ENCODE results near the gene POLR1G. TPM values are rescaled to one million over a fixed set of nuclear protein-coding genes. Genes with fewer than 3 reads are reported as not detected.

POLR1G gene
- total and polyA plus RNA-seq, 10 donors: 2.1 to 4.3 (median 3.1) TPM

DNA sequence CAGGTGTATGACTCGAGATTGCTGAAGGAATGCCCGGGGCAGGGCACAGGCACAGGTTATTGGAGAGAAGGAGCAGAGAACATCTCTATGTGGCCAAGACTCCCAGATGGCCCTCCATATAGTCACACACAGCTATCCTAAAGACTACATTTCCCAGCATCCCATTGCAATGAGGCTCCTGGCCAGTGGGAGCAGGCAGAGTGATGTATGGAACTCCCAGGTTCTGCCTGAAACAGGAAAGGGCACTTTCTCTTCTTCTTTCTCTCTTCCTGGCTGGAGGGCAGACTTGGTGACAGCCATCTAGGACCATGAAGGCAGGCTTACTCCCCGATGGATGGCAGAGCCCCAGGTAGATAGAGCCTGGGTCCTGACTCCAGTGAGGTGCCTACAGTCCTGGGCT lies 15.1 kb upstream of the POLR1G start:
- H3K27me3 ChIP-seq (replicated peaks in 1 of 7): peaks cover 0 to 31% (median 8%) of the 10 kb centered on the region in 7 donors
- 77 to 94% (median 82%) methylated on average over 3 of the region's 3 CpGs for WGBS, 5 donors

DNA sequence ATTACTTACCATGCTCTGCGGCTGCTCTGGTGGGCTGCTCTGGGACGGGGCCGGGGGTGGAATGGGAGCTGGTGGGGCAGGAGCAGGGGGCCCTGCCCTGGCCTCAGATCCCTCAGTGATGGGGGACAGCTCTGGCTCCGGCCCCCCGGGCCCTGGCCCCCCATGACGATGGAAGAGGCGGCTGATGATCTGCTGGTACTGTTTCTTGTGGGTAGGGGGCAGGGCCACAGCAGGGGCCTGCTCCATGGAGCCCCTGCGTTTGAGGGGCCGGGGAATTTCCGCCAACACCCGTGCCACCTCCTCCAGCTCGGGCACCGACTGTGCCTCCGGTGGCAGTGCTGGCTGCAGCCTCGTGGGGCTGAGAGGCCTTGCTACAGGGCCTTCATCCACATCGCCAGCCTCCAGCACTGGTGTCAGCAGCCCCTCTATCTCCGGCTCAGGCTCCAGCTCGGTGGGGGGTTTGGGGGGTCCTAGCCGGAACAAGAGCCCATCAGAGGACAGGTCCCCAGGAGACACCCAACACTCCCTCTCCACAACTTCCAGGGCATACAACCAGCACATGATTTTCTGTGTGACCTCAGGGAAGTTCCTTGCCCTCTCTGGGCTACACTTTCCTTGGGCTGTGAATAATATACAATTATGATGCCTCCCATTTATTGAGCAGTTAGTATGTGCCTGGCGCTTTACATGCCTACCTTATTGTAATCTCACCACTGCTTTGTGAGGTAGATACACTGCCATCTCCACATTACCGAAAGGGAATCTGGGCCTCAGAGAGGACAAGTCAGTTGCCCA lies 14.4 kb upstream of the POLR1G start:
- Histone ChIP-seq H3K4me3 (no peak overlapping the region), H3K4me1 (peaks cover 0 to 17% (median 0%) of the 10 kb centered on the region in 6 donors), H3K36me3 (peaks cover 0 to 11% (median 0%) of the 10 kb centered on the region in 6 donors), H3K27ac (no peak overlapping the region), H3K9me3 (no peaks in the 10 kb centered on the region), H3K27me3 (replicated peaks in 1 of 7) (peaks cover 0 to 31% (median 6%) of the 10 kb centered on the region in 7 donors)
- 91 to 95% (median 93%) methylated on average over 12 to 21 of the region's 21 CpGs for WGBS, 5 donors
- intact Hi-C loops (cut with DNase I; ENCODE audit: low total_unique reads): no loop called here
- TF ChIP-seq, protein P1, sequence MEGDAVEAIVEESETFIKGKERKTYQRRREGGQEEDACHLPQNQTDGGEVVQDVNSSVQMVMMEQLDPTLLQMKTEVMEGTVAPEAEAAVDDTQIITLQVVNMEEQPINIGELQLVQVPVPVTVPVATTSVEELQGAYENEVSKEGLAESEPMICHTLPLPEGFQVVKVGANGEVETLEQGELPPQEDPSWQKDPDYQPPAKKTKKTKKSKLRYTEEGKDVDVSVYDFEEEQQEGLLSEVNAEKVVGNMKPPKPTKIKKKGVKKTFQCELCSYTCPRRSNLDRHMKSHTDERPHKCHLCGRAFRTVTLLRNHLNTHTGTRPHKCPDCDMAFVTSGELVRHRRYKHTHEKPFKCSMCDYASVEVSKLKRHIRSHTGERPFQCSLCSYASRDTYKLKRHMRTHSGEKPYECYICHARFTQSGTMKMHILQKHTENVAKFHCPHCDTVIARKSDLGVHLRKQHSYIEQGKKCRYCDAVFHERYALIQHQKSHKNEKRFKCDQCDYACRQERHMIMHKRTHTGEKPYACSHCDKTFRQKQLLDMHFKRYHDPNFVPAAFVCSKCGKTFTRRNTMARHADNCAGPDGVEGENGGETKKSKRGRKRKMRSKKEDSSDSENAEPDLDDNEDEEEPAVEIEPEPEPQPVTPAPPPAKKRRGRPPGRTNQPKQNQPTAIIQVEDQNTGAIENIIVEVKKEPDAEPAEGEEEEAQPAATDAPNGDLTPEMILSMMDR (IDR thresholded peaks at IDR 0.05 in 8 of 11, conservative IDR thresholded peaks at IDR 0.05 in 3 of 11): no peak
- TF ChIP-seq POLR2AphosphoS5 (IDR thresholded peaks at IDR 0.05) (no peak), POLR2A (IDR thresholded peaks at IDR 0.05) (no peak)
- DNase-seq: no peak

More for the DNA sequence above, 15.1 kb upstream of the POLR1G start:
- DNase-seq: no peak
- Histone ChIP-seq H3K27ac (no peak overlapping the region), H3K9me3 (no peaks in the 10 kb centered on the region), H3K4me3 (no peak overlapping the region), H3K4me1 (peaks cover 0 to 10% (median 0%) of the 10 kb centered on the region in 6 donors), H3K36me3 (peaks cover 0 to 9% (median 0%) of the 10 kb centered on the region in 6 donors)
- intact Hi-C loops (cut with DNase I; ENCODE audit: low total_unique reads): no loop called here
- no peak for TF ChIP-seq POLR2A (IDR thresholded peaks at IDR 0.05)
- TF ChIP-seq, protein P1 (IDR thresholded peaks at IDR 0.05 in 8 of 11, conservative IDR thresholded peaks at IDR 0.05 in 3 of 11): no peak
- TF ChIP-seq POLR2AphosphoS5 (IDR thresholded peaks at IDR 0.05): no peak

DNA sequence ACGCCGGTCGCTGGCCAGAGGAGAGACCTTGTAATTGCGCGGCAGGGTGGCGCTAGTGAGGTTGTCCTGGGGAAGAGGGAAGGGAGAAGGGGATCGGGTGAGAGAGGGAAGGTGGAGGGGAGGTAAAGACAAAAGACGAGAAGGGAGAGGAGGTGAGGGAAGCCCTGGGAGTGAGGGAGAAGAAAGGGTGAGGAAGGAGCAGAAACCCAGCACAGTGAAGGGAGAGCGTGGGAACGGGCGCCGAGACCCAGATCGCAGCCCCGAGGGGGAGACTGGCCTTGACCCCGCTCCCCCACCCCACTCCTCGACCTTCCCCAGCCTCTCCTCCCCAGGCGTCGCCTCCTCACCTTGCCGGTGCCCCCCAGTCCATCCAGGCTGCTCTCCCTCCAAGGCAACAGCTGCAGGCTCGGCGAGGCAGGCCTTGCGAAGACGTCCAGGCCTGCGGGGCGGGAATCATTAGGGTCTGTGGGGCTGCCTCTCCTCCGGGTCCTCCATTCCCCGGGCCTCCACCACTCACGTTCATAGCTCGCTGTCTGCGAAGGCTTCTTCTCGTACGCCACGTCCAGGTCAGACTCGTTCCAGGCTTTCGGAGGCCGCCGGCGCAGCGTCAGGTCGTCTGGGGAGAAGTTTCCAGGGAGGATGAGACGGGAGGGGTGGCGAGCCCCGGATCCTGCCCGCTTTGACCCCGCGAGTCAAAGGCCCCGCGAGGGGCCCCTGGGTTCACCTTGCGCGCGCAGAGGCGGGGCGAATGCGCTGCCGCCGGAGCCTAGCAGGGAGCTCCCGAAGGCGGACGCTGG lies 10.4 kb upstream of the POLR1G start:
- intact Hi-C loops (cut with DNase I; ENCODE audit: low total_unique reads): no loop called here
- Histone ChIP-seq H3K9me3 (no peaks in the 10 kb centered on the region), H3K27me3 (replicated peaks in 1 of 7) (peaks cover 0 to 52% (median 6%) of the 10 kb centered on the region in 7 donors), H3K4me1 (peaks cover 4 to 40% (median 17%) of the 10 kb centered on the region in 6 donors), H3K4me3 (no peak overlapping the region), H3K36me3 (peaks cover 0 to 11% (median 0%) of the 10 kb centered on the region in 6 donors), H3K27ac (no peak overlapping the region)
- 25 to 48% (median 46%) methylated on average over 39 to 58 of the region's 59 CpGs for WGBS, 5 donors
- no peak for DNase-seq
- TF ChIP-seq POLR2AphosphoS5 (IDR thresholded peaks at IDR 0.05): no peak
- no peak for TF ChIP-seq POLR2A (IDR thresholded peaks at IDR 0.05)

DNA sequence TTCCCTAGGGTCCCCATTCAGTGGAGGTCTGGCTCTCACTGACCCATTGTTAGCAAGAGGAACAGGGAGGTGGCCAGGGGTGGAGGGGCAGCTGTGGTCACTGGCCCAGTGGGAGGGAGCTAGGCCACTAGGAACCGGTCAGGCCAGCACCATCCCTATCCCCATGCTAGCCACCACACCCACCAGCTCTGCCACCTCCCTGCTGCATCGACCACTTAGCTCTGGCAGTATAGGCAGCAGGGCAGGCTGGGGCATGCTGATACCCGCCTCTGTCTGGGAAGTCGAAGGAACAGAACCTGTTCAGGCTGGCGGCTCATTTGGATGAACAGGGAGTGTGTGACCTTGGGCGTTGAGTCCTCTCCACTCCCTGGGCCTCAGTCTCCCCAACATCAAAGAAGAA lies 6.3 kb upstream of the POLR1G start:
- no peak for DNase-seq
- Histone ChIP-seq H3K27ac (no peak overlapping the region), H3K36me3 (peaks cover 0 to 11% (median 0%) of the 10 kb centered on the region in 6 donors), H3K4me1 (peaks cover 16 to 78% (median 46%) of the 10 kb centered on the region in 6 donors), H3K9me3 (no peaks in the 10 kb centered on the region), H3K4me3 (no peak overlapping the region), H3K27me3 (replicated peaks in 1 of 7) (peaks cover 0 to 81% (median 16%) of the 10 kb centered on the region in 7 donors)
- intact Hi-C loops (cut with DNase I; ENCODE audit: low total_unique reads): no loop called here
- WGBS, 5 donors: 89 to 100% (median 92%) methylated on average over 5 to 6 of the region's 6 CpGs
- TF ChIP-seq POLR2A (IDR thresholded peaks at IDR 0.05) (no peak), POLR2AphosphoS5 (IDR thresholded peaks at IDR 0.05) (no peak)
- TF ChIP-seq, protein P1 (IDR thresholded peaks at IDR 0.05 in 8 of 11, conservative IDR thresholded peaks at IDR 0.05 in 3 of 11): no peak

All from spleen (tissue), 11 donors.